ENCODE measurements around the gene C15orf39.
"Not testable (repeated sequence)": the region's sequence is repeated elsewhere in the genome, so short reads cannot be mapped to it uniquely, and the experiment has no call there.

Gene C15orf39

GRCh38 chr15:75232826-75233503 lies 31.3 kb downstream of the C15orf39 start:
- no peak for DNase-seq

- no peak for DNase-seq
Measured at GRCh38 chr15:75233504-75234190, 32.0 kb downstream of the C15orf39 start.

- DNase-seq: no peak
Measured at GRCh38 chr15:75234191-75234810, 32.6 kb downstream of the C15orf39 start.

GRCh38 chr15:75235051-75235673 lies 33.5 kb downstream of the C15orf39 start:
- DNase-seq: no peak

DNA sequence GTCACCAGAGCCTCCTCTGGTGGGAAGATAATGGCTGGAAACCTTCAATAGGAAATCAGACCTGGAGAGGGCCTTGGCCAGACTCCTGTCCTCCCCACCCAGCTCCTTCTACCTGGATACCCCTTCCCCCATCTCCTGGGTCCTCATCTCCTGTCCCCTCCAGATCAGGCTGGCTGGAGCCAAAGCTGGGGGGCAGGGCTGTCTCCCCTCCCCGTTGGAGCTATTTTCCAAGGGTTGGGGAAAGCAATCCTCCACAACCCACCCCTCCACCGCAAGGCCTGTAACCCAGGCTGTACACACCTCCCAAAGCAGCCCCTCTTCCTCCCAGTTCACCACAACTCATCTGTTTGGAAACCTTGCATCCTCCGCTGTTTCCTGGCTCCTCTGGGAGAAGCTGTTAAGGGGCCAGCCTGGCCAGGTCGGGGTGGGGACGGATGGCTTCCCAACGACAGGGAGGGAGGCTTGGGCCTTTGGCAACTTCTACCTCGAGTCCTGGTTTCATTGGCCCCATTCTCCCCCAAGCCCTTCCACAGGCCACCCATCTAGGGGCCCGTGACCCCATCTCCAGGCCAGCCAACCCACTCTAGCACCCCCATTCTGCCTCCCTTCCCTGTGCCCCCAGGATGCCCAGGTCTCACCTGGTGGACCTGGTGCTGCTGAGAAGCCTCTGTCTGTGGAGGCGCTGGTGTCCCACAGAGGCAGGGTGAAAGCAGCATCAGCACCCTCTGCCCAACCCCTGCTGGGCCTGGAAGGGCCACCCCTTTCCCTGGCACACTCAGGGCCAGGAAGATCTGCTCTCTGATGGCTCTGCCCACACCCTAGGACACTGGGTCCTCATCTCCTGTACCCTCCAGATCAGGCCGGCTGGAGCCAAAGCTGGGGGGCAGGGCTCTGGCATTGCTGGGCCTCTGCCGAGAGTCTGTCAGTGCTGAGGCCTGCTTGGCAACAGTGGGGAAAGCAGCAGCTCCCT lies 34.4 kb downstream of the C15orf39 start:
- DNase-seq: no peak

DNA sequence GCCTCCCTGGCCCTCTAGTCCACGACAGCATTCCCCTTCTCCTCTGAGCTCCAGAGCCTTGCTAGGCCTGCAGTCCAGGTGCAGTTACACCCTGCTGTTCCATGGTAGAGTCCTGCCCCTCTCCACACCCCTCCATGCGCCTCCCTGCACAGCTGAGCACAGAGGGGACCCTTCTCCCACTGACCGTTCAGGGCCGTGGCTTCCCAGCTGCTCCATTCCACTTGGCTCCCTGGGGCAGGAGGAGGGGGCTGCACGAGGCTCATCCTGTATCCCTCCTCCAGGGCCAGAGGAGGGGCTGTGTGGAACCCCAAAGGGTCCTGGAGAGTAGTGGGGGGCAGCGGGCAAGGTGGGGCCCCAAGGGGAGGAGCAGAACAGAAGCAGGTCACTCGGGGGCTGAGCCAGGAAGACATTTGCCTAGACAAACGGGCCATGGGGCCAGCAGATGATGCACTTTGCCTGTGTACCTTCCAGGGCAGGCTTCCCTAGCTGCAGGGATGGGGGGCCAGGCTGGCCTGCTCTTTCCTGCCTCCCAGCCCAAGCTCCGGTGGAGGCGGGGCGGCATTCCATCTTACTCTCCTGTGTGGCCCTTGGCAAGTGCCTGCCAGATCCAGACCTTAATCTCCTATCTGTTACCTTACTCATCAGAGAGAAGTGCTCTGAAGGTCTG lies 35.8 kb downstream of the C15orf39 start:
- no peak for DNase-seq

GRCh38 chr15:75238150-75238549 lies 36.5 kb downstream of the C15orf39 start:
- DNase-seq: no peak

DNA sequence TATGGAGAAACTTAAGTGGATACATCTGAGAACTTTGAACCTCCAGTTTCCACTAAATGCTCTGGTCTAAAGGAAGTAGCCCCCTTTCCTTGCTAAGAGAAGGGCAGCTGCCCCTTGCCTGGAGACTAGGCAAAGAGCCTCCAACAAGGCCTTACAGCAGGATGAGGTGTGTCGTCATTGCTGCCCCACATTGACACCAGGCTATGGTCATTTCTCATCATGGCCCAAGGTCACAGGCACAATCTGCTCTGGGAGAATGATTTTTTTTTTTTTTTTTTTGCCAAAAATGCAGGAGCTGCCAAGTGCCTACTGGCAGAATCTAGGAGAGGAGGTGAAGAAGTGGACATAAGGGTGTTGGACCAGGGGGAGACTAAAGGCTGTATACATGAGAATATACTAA lies 44.1 kb downstream of the C15orf39 start:
- not testable (repeated sequence) for DNase-seq

DNA sequence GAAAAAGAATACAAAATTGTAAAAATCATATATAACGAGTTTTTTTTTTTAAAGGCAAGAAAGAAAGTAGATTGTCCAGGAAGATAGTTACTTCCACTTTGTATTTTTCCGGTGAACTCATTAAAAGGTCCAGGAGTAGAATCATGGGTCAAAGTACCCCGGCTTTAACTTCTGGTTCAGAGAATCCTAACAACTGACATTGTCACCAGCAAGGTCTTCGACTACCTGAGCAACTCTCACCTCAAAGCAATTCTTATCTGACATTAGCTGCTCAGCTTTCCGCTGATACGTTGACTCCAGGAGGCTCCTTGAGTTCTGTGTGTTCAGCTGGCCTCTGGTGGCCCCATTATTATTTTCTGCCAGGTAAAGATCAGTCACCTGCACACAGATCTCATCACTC lies 47.3 kb downstream of the C15orf39 start:
- peak in 1 of 2 experiments; percentile 40 for DNase-seq

DNA sequence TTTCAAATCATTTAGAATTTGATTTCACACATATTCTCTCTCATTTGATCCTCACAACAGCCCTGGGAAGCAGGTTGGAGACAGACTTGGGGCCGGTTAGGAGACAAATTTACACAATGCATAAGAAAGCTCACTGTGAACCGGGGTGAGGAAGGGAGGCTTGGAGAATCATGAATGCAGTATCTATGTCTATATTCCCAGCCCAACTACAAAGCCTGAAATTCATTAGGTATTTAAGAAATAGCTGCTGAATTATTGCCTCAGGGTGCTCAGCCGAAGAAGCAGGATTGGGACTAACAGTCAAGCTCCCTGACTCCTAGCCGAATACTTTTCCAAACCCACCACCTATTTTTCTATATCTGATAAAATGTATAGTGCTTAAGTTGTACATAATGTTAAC lies 48.0 kb downstream of the C15orf39 start:
- DNase-seq: no peak

GRCh38 chr15:75251343-75251742 lies 49.7 kb downstream of the C15orf39 start:
- not testable (repeated sequence) for DNase-seq

GRCh38 chr15:75252285-75252684 lies 50.6 kb downstream of the C15orf39 start:
- DNase-seq: not testable (repeated sequence)

GRCh38 chr15:75258034-75258433 lies 56.4 kb downstream of the C15orf39 start, which contains the start of gene GOLGA6C:
GOLGA6C (plus strand) TSS chr15:75258334; CDS start chr15:75258599, 265 bp downstream.
- DNase-seq: not testable (repeated sequence)

- not testable (repeated sequence) for DNase-seq
Measured at GRCh38 chr15:75258620-75259343, 57.1 kb downstream of the C15orf39 start.

DNA sequence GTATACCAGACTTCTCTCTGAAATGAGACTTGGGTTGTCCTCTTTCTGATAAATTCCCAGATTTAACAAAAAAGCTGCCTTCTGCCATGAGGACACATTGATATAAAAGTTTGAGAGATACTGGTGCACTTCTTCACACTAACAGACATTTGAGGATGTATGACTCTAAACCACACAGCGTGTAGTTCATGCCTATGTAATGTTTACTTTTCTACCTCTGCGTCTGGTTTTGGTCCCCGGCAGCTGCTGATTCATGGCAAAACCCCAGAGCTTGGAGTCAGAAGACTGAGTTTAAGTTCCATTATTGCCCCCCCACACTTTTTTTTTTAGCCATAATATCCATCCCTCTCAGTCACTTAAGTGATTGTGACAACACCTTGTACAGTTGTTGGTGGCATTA lies 58.2 kb downstream of the C15orf39 start:
- not testable (repeated sequence) for DNase-seq
